IPS DF 4.7 (cell line): ENCODE data around the gene AURKB.
"Not testable (repeated sequence)": the region's sequence is repeated elsewhere in the genome, so short reads cannot be mapped to it uniquely, and the experiment has no call there.

ENCODE experiments used
- DNase-seq: peaks from one replicate; pipeline ENCODE4 v3.0.0-alpha.2; 2013; ENCODE audit warnings: low spot score; ENCODE audit errors: extremely low read depth

AURKB gene

GRCh38 chr17:8225813-8226535 lies 15.6 kb upstream of the AURKB start:
- no peak for DNase-seq

GRCh38 chr17:8224891-8225812 lies 14.8 kb upstream of the AURKB start:
- DNase-seq: no peak

- DNase-seq: no peak
Observed at GRCh38 chr17:8223356-8224126, 13.2 kb upstream of the AURKB start.

GRCh38 chr17:8222630-8223355 lies 12.4 kb upstream of the AURKB start:
- DNase-seq: no peak

GRCh38 chr17:8222380-8222629 lies 11.9 kb upstream of the AURKB start:
- DNase-seq: no peak

GRCh38 chr17:8221663-8222379 lies 11.4 kb upstream of the AURKB start:
- DNase-seq: no peak

GRCh38 chr17:8220783-8221662 lies 10.6 kb upstream of the AURKB start:
- no peak for DNase-seq

DNA sequence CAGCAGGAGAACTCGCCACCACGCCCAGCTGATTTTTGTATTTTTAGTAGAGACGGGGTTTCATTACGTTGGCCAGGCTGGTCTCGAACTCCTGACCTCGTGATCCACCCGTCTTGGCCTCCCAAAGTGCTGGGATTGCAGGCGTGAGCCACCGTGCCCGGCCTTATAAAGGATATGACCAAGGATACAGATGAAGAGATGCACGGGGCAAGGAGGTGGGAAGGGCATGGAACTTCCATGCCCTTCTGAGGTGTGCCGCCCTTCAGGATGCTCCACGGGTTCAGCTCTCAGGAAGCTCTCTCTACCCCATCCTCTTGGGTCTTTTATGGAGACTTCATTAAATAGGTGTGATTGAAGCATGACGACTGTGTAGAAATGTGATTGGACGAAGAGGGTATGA lies 3.6 kb upstream of the AURKB start:
- not testable (repeated sequence) for DNase-seq

- no peak for DNase-seq
Observed at GRCh38 chr17:8212312-8213180, 2.2 kb upstream of the AURKB start.

DNA sequence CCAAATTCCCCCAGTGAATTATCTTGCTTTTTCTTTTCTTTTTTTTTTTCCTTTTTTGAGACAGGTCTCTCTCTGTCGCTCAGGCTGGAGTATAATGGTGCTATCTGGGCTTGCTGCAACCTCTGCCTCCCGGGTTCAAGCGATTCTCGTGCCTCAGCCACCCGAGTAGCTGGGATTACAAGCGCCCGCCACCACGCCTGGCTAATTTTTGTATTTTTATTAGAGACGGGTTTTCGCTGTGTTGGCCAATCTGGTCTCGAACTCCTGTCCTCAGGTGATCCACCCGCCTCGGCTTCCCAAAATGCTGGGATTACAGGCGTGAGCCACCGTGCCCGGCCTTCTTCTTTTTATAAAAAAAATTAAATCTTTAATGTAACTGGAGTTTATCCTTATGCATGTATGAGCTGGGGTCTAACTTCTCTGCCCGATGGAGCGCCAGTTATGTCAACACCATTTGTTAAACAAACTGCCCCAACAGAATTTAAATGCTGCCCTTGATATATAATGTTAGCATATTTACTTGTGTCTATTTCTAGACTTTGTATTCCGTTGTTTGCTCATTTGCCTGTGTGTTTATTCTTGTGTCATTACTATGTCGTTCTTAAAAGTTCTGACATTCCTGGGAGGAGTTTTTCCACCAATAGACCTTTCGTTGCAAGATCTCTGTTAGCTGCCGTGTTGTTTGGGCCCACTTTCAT lies 535 bp upstream of the AURKB start:
- no peak for DNase-seq

- no peak for DNase-seq
Observed at GRCh38 chr17:8206536-8206935, 3.8 kb downstream of the AURKB start.

GRCh38 chr17:8204761-8205555 lies 5.4 kb downstream of the AURKB start:
- DNase-seq: no peak

DNA sequence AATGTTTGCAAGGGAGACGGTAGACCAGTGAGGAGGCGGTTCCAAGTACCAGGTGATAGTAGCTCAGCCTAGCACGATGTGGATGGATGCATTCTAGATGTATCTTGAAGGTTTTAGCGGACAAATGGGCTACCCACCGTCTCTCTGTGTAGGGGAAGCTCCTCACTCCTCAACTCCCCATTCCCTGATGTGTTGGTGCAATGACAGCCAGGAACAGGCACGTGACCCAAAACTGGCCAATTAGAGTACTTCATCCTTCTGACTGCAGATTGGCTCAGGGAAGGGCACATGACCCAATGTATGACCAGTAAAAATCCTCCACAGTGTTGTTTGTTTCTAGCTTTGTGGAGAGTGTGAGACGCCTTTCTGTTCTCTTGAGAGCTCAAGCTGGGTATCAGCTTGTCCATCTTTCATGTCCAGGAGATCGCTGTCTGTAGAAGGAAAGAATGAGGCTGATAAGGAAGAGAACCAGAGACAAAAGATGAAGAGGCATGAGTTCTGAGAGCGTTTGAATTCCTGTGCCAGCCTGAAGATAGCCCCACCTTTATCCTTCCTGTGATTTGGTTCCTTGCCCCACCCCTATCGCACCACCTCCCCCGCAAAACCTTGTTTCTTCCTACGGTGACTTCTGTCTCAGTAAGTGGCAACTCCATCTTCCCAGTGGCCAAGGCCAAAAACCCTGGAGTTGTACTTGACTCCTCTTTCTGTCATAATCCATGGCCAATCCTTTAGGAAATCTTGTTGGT lies 18.1 kb downstream of the AURKB start:
- no peak for DNase-seq

DNA sequence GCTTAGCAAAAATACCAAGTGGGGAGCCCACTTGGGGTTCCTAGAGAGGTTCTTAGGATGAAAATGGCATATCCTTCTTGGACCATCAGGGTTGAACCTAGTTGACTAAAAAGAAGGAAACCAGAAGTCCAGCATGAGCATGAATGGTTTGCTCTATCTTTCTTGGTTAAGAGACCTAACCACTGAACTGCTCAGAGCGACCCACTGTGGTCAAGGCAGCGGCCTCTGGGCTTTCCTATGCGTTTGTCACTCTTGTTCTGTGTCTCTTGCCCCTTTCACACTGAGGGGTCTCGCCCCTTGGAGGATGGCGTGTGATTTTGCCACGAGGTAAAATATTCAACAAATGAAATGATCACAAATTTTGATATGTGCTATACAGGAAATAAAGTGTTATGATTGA lies 19.9 kb downstream of the AURKB start:
- DNase-seq: no peak

GRCh38 chr17:8189711-8190477 lies 20.5 kb downstream of the AURKB start, which contains the start of gene BORCS6:
Gene BORCS6, minus strand, starts transcription at chr17:8190180. Its CDS starts 40 bp downstream, at chr17:8190140.
- peak; percentile 89 for DNase-seq
